ENCODE results near the gene POLR2J. TPM values are rescaled to one million over a fixed set of nuclear protein-coding genes. Genes with fewer than 3 reads are reported as not detected.
"Not testable (repeated sequence)": the region's sequence is repeated elsewhere in the genome, so short reads cannot be mapped to it uniquely, and the experiment has no call there.

The POLR2J gene
- total RNA-seq, 1 experiment from 2014 or later = 70.0 TPM

- intact Hi-C loops (cut with micrococcal nuclease; ENCODE audit: unreplicated experiment) = loop anchor here (10.0 kb wide), 1 partner anchor 173 kb away; the partner anchor contains the start of gene SH2B2
- Mint-ChIP-seq H3K36me3 (ENCODE audit: insufficient read depth, unreplicated experiment) (peaks cover 32% of the 10 kb centered on the region), H3K9me3 (ENCODE audit: unreplicated experiment) (no peaks in the 10 kb centered on the region), H3K4me1 (ENCODE audit: low read depth, unreplicated experiment) (no peaks in the 10 kb centered on the region), H3K27me3 (ENCODE audit: insufficient read depth, unreplicated experiment) (no peaks in the 10 kb centered on the region), H3K4me3 (ENCODE audit: unreplicated experiment) (no peak overlapping the region), H3K27ac (ENCODE audit: unreplicated experiment) (no peak overlapping the region)
- no peak for DNase-seq
- CTCF ChIA-PET = interaction anchor here (1.0 kb wide), 1 partner anchor 53 kb away, joined by 4 read pairs; no protein-coding TSS in a partner anchor
- no peak overlapping the region for H3K4me3 ChIP-seq (ENCODE audit: low read depth, low read length)
- BruUV-seq (replicated peaks) = no TSS peak
- H3K27me3 ChIP-seq (replicated peaks; ENCODE audit: control insufficient read depth, insufficient read depth, low read length) = no peaks in the 10 kb centered on the region
- H3K4me1 ChIP-seq = no peaks in the 10 kb centered on the region
- H3K36me3 ChIP-seq (ENCODE audit: control insufficient read depth, insufficient read depth, low read length) = peaks cover 4% of the 10 kb centered on the region
- no peak for TF ChIP-seq CTCF (IDR thresholded peaks at IDR 0.05; ENCODE audit: insufficient read depth in 1 of 2, low read depth in 1 of 2, low read length in 1 of 2, severe bottlenecking in 1 of 2, unreplicated experiment in 1 of 2)
- no peaks in the 10 kb centered on the region for H3K9me3 ChIP-seq
- POLR2A ChIA-PET = no interaction called here
Measured at GRCh38 chr7:102457352-102457924, 21.3 kb downstream of the POLR2J start.

- H3K36me3 ChIP-seq (ENCODE audit: control insufficient read depth, insufficient read depth, low read length) = peaks cover 4% of the 10 kb centered on the region
- no peak overlapping the region for H3K4me3 ChIP-seq (ENCODE audit: low read depth, low read length)
- H3K27ac Mint-ChIP-seq (ENCODE audit: unreplicated experiment) = no peak overlapping the region
- H3K9me3 Mint-ChIP-seq (ENCODE audit: unreplicated experiment) = no peaks in the 10 kb centered on the region
- no peak for TF ChIP-seq CTCF (IDR thresholded peaks at IDR 0.05; ENCODE audit: insufficient read depth in 1 of 2, low read depth in 1 of 2, low read length in 1 of 2, severe bottlenecking in 1 of 2, unreplicated experiment in 1 of 2)
- intact Hi-C loops (cut with micrococcal nuclease; ENCODE audit: unreplicated experiment) = loop anchor here (10.0 kb wide), 1 partner anchor 172 kb away; the partner anchor contains the start of gene SH2B2
- POLR2A ChIA-PET = no interaction called here
- H3K4me1 ChIP-seq = peaks cover 3% of the 10 kb centered on the region; the same call in 1 of the 2 replicates
- no peak for DNase-seq
- no peaks in the 10 kb centered on the region for H3K9me3 ChIP-seq
- no peaks in the 10 kb centered on the region for H3K27me3 Mint-ChIP-seq (ENCODE audit: insufficient read depth, unreplicated experiment)
- no peak overlapping the region for H3K4me3 Mint-ChIP-seq (ENCODE audit: unreplicated experiment)
- H3K4me1 Mint-ChIP-seq (ENCODE audit: low read depth, unreplicated experiment) = no peaks in the 10 kb centered on the region
- H3K36me3 Mint-ChIP-seq (ENCODE audit: insufficient read depth, unreplicated experiment) = peaks cover 26% of the 10 kb centered on the region
- BruUV-seq (replicated peaks) = no TSS peak
- CTCF ChIA-PET = interaction anchor here (1.0 kb wide), 1 partner anchor 52 kb away, joined by 4 read pairs; no protein-coding TSS in a partner anchor
- H3K27me3 ChIP-seq (replicated peaks; ENCODE audit: control insufficient read depth, insufficient read depth, low read length) = no peaks in the 10 kb centered on the region
Measured at GRCh38 chr7:102456327-102456726, 22.4 kb downstream of the POLR2J start.

- Mint-ChIP-seq H3K36me3 (ENCODE audit: insufficient read depth, unreplicated experiment) (peaks cover 24% of the 10 kb centered on the region), H3K9me3 (ENCODE audit: unreplicated experiment) (no peaks in the 10 kb centered on the region), H3K4me1 (ENCODE audit: low read depth, unreplicated experiment) (no peaks in the 10 kb centered on the region), H3K27ac (ENCODE audit: unreplicated experiment) (no peak overlapping the region), H3K27me3 (ENCODE audit: insufficient read depth, unreplicated experiment) (no peaks in the 10 kb centered on the region), H3K4me3 (ENCODE audit: unreplicated experiment) (no peak overlapping the region)
- DNase-seq = no peak
- intact Hi-C loops (cut with micrococcal nuclease; ENCODE audit: unreplicated experiment) = loop anchor here (10.0 kb wide), 1 partner anchor 171 kb away; the partner anchor contains the start of gene SH2B2
- Histone ChIP-seq H3K4me3 (ENCODE audit: low read depth, low read length) (no peak overlapping the region), H3K36me3 (ENCODE audit: control insufficient read depth, insufficient read depth, low read length) (peaks cover 4% of the 10 kb centered on the region), H3K27me3 (replicated peaks; ENCODE audit: control insufficient read depth, insufficient read depth, low read length) (no peaks in the 10 kb centered on the region), H3K9me3 (no peaks in the 10 kb centered on the region), H3K4me1 (peaks cover 3% of the 10 kb centered on the region; the same call in 1 of the 2 replicates)
- ChIA-PET CTCF (no interaction called here), POLR2A (no interaction called here)
- TF ChIP-seq CTCF (IDR thresholded peaks at IDR 0.05; ENCODE audit: insufficient read depth in 1 of 2, low read depth in 1 of 2, low read length in 1 of 2, severe bottlenecking in 1 of 2, unreplicated experiment in 1 of 2) = no peak
- BruUV-seq (replicated peaks) = no TSS peak
Measured at GRCh38 chr7:102455596-102455995, 23.1 kb downstream of the POLR2J start.

GRCh38 chr7:102454932-102455331, 23.8 kb downstream of the POLR2J start:
- H3K9me3 ChIP-seq; H3K4me3 ChIP-seq (ENCODE audit: low read depth, low read length); CTCF ChIA-PET; H3K4me1 ChIP-seq; BruUV-seq (replicated peaks); POLR2A ChIA-PET; H3K4me3 Mint-ChIP-seq (ENCODE audit: unreplicated experiment); H3K27me3 Mint-ChIP-seq (ENCODE audit: insufficient read depth, unreplicated experiment); H3K9me3 Mint-ChIP-seq (ENCODE audit: unreplicated experiment); H3K36me3 ChIP-seq (ENCODE audit: control insufficient read depth, insufficient read depth, low read length); DNase-seq; H3K27me3 ChIP-seq (replicated peaks; ENCODE audit: control insufficient read depth, insufficient read depth, low read length); H3K4me1 Mint-ChIP-seq (ENCODE audit: low read depth, unreplicated experiment); H3K27ac Mint-ChIP-seq (ENCODE audit: unreplicated experiment): not testable (repeated sequence)
- intact Hi-C loops (cut with micrococcal nuclease; ENCODE audit: unreplicated experiment) = loop anchor here (10.0 kb wide), 1 partner anchor 170 kb away; the partner anchor contains the start of gene SH2B2
- peaks cover 21% of the 10 kb centered on the region for H3K36me3 Mint-ChIP-seq (ENCODE audit: insufficient read depth, unreplicated experiment)
